Limb (tissue), 2 donors: ENCODE data around the gene BORA.
"Not testable (repeated sequence)": the region's sequence is repeated elsewhere in the genome, so short reads cannot be mapped to it uniquely, and the experiment has no call there.

Source experiments
- DNase-seq, 2 donors: peaks; one replicate each; pipeline ENCODE4 v3.0.0-alpha.2; 2016; ENCODE audit errors: extremely low spot score in 2 of 2

Gene BORA

DNA sequence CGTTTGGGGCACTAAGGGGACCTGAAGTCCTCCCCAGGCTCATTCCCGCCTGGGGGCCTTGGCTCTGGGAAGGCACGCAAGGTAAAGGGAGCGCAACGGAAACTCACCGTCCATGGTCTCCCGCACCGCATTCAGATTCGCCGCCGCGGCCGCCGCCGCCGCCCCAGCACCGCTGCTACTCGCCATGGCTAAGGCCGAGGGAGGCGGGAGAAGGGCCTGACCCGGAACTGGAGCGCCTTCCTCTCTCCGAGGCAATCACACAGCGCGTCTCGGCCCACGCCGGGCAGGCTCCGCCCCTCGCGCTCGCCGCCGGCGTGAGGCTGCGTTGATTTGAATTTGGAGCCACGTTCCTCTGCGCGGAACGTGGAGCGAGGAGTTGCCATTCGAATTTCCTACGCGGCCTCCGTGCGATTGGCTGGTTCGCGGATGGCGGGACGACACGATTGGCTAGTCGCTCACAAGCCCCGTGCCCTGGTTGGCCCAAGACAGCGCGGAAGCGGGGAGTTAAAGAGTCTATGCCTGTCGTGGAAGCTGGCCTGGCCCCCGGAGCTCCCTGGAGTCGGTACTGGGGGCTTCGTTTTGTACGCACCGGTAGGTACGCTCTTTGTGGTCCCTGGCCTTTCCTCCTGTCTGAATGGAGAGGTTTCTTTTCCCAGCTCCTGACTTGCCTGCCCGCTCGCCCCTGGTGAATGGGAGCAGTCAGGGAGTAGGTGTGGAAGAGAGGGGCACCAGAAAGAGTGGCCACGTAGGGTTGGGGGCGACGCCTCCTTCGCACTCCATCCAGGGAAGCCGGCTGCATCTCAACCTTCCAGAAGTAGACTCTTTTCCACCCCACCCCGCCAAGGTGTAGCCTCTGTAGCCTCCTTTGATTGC lies at the start of gene BORA, which contains the start of gene MZT1:
BORA (plus strand) TSS at position 507 of the 873 bp plus-strand sequence. CDS start 1,018 bp downstream, outside the sequence.
MZT1 (minus strand) TSS at position 213 of the 873 bp plus-strand sequence; CDS start at position 186, 27 bp downstream.
- peak; percentile 94 to 96 for DNase-seq

- no peak for DNase-seq
Measured at GRCh38 chr13:72678312-72678711, 49.4 kb upstream of the BORA start.

DNA sequence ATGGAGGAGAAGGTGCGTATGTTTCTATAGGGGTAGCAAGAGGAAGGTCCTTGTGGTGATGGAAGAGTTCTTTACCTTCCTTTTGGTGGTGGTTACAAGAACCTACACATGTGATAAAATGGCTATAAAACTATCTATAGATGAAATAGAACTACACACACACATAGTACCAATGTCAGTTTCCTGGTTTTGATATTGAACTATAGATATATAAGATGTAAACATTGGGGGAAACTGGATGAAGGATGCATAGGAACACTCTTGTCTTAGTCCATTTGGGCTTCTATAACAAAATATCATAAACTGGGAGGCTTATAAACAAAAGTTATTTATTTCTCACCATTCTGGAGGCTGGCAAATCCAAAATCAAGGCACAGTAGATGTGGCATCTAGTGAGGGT lies 47.4 kb upstream of the BORA start:
- no peak for DNase-seq

GRCh38 chr13:72686766-72687165 lies 41.0 kb upstream of the BORA start:
- no peak for DNase-seq

DNA sequence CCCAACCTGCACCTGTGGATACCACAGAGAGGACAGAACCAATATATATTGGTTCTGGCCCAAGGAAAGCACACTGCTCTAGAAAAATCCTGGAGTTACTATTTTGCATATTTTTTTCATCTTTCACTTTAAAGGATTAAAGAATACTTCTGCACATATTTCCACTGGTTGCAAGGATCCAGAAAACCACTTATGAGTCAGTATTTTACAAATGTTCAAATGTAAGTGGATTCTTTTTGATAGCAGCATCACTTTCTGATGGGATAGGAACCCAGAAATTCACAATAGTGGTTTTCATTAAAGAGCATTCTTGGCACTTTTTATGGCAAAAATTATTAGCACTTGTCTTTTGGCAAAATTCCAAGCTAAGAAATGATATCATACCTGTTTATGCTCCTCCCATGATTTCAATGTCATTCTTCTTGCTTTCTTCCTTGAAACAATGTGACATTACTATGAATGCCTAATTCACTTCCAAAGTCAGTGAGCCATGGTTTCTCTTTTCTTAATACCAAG lies 38.5 kb upstream of the BORA start:
- DNase-seq, result no peak

GRCh38 chr13:72692884-72693514 lies 34.7 kb upstream of the BORA start:
- no peak for DNase-seq

GRCh38 chr13:72693832-72694231 lies 33.9 kb upstream of the BORA start:
- DNase-seq, result no peak

DNA sequence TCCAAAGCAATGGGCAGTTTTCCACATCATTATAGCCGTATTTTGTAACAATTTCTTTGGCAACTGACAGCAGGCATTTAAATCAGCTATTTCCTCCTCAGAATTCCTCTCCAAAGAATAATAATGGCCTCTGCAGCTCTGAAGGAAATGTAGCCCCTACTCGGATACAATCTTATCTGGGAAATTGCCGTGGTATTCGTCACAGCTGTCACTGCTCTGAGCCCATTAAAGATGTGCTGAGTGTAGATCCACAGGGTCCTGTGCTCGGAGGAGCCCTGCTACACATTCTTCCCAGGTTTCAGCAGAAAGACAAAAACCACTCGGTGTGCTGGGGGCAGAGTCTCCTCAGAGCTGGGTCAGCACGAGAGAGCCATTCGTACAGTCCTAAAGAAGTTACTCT lies 33.4 kb upstream of the BORA start:
- DNase-seq, result no peak

- DNase-seq, result peak in 1 of 2 donors; percentile 38
Measured at GRCh38 chr13:72696579-72696978, 31.1 kb upstream of the BORA start.

DNA sequence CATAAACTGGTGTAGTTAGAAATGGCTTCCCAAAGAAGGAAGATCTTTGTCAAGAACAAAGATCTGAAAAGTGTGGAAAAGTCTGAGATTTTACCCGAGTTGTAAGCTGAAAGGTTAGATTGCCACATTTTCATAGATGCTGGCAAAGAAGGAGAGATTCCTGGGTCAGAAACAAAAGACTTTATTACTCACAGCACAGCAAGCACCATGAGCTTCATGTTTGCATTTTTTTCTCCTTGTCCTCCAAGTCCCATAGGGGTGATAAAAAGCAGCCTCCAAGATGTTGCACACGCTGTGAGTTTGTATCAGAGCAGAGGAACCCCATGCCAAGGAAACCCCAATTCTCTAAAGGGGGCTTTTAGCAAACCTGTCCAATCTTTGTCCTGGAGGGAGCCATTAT lies 29.6 kb upstream of the BORA start:
- no peak for DNase-seq

DNA sequence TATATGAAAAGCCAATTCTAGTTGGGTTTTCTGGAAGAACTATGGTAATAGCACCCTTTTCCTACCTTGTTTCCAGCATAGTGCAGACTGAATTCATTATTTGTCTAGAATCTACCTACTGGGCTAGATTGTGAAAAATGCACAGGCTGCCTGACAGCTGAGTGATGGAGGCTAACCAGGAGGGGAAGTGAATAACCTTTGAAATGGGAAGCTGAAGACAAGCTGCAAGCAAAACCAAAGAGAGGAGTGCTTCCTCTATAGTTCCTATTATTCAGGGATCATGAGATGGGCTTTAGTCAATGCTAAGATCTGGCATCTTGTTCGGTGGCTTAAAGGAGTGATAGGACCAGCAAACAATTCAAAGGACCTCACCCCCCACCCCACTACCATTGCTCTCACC lies 27.2 kb upstream of the BORA start:
- DNase-seq, result no peak

- DNase-seq, result no peak
Measured at GRCh38 chr13:72716776-72717175, 10.9 kb upstream of the BORA start.

DNA sequence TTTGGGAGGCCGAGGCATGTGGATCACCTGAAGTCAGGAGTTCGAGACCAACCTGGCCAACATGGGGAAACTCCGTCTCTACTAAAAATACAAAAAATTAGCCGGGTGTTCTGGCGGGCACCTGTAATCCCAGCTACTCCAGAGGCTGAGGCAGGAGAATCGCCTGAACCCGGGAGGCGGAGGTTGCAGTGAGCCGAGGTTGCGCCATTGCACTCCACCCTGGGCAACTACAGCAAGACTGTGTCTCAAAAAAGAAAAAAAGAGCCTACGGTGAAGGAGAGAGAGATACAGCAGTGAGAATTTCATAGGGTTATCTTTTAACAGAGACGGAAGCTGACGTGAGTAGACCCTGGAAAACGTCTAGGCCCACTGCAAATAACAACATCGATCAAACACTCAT lies 1.5 kb upstream of the BORA start:
- not testable (repeated sequence) for DNase-seq

- DNase-seq, result peak in 1 of 2 donors; percentile 3
Measured at GRCh38 chr13:72726726-72727416, 852 bp upstream of the BORA start.

DNA sequence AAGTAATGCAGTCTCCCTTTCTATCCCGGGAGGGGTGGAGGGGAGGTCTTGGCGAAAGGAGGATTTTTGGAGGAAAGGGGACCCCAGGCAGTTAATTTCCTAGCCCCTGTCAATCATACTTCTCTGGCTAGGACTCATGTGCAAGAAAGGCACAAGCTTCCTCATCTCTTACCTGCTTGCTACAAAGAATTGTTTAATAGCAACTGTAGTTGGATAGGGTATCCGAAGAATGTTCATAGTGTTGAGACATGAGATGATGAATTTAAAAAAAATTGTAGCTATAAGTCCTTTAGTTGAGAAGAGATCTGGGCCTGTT lies 525 bp downstream of the BORA start:
- DNase-seq, result no peak

- no peak for DNase-seq
Measured at GRCh38 chr13:72737033-72737432, 9.3 kb downstream of the BORA start.

DNA sequence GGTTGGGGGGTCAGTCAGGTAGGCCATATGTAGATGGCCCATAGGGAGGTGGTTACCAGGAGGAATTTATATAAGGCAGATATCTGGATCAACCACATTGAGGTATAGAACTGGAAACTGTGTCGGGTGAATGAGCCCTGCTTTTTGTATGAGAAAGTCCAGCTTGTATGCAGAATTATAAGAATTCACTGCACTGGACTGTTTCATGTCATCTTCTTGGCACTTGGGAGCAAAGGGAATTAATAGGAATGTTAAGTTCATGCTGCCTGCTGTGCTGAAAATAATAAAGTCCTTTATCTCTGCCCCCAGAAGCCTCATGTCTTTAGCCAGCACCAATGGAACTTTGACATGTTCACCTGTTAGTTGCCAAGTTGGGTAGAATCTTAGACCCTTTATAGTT lies 12.3 kb downstream of the BORA start:
- no peak for DNase-seq

DNA sequence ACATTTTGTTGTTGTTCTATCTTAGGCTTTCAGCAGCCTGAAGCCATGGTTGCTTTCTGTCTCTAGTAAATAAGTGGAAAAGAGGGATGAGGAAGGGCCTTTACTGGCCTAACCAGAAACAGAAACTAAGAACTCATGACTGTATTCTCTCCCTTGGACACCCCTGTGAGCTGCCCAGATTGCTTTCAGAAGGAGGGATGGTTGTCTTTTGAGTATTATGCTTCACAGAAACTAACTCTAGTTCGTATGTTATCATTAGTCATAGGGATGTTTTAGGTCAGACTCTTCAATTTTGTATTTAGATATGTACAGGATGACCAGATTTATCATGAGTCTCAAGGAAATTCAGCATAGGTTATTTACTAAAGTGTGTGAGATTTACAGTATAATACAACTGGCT lies 17.5 kb downstream of the BORA start:
- no peak for DNase-seq

GRCh38 chr13:72751220-72751619 lies 23.5 kb downstream of the BORA start:
- DNase-seq, result no peak

GRCh38 chr13:72754111-72754510 lies 26.4 kb downstream of the BORA start:
- no peak for DNase-seq

DNA sequence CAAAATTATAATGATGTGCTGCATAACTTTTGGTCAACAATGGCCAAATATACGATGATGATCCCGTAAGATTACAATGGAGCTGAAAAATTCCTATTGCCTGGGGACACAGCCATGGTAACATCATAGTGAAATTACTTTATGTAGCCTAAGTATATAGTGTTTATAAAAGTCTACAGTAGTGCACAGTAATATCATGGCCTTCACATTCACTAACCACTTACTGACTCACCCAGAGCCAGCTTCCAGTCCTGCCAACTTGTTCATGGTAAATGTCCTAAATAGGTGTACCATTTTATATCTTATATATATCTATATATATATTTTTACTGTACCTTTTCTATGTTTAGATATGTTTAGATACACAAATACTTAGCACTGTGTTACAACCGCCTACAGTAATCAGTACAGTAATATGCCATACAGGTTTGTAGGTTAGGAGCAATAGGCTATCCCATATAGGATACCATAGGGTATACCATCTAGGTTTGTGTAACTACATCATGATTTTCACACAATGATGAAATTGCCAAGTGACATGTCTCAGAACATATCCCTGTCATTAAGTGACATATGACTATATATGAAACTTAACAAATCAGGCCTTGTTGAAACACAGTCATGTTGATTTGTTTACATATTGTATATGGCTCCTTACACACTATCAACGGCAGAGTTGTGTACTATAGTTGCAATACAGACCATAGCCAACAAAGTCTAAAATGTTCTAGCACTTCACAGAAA lies 30.2 kb downstream of the BORA start:
- no peak for DNase-seq
